CD14-positive monocyte (primary cell): ENCODE results near the gene CCDC70. TPM values are rescaled to one million over a fixed set of nuclear protein-coding genes. Genes with fewer than 3 reads are reported as not detected.

Experiments
- DNase-seq, 3 donors: peaks; one replicate each; pipeline ENCODE4 v3.0.0-alpha.2; 2011 to 2022
- H2AFZ ChIP-seq: 2 replicates; pipeline ENCODE4 v1.6.0; 2012; ENCODE audit warnings: mild to moderate bottlenecking, low read depth, low read length, inconsistent platforms; ENCODE audit not compliant: insufficient read depth, poor library complexity, severe bottlenecking
- H3K27ac ChIP-seq, 2 donors: 1 replicate in 1 of 2; 2 replicates in 1 of 2; pipeline ENCODE4 v1.5.1; 2012 to 2013; ENCODE audit warnings: low read length in 2 of 2, control low read depth in 1 of 2, inconsistent platforms in 1 of 2, low read depth in 1 of 2, mild to moderate bottlenecking in 1 of 2
- H3K27me3 ChIP-seq, 2 donors: one replicate each; pipeline versions ENCODE4 v1.6.0 to v1.6.1; 2011 to 2013; ENCODE audit warnings: low read length in 2 of 2; ENCODE audit not compliant: control insufficient read depth in 2 of 2, insufficient read depth in 2 of 2
- H3K36me3 ChIP-seq, 2 donors: replicated peaks in 1 of 2; 1 replicate in 1 of 2; 2 replicates in 1 of 2; pipeline versions ENCODE4 v1.5.1 to v1.6.1; 2012 to 2013; ENCODE audit warnings: low read length in 2 of 2, control low read depth in 1 of 2, inconsistent platforms in 1 of 2, mild to moderate bottlenecking in 1 of 2; ENCODE audit not compliant: insufficient read depth in 2 of 2, control insufficient read depth in 1 of 2
- H3K4me1 ChIP-seq, 2 donors: 1 replicate in 1 of 2; 2 replicates in 1 of 2; pipeline versions ENCODE4 v1.5.1 to v1.6.1; 2012 to 2013; ENCODE audit warnings: low read length in 2 of 2, control low read depth in 1 of 2, inconsistent platforms in 1 of 2, mild to moderate bottlenecking in 1 of 2, moderate library complexity in 1 of 2; ENCODE audit not compliant: insufficient read depth in 2 of 2, control insufficient read depth in 1 of 2
- H3K4me2 ChIP-seq: replicated peaks from 2 replicates; pipeline ENCODE3; 2012; ENCODE audit warnings: low read length, moderate library complexity, mild to moderate bottlenecking; ENCODE audit not compliant: poor library complexity, severe bottlenecking; ENCODE audit errors: extremely low read depth
- H3K4me3 ChIP-seq, 3 experiments: fragments of 200-600 bp in 1 of 3; sonication (generic) in 1 of 3; replicated peaks in 1 of 3; 1 replicate in 2 of 3; 2 replicates in 1 of 3; pipeline ENCODE4 v1.5.1; 2011 to 2013; ENCODE audit warnings: low read length in 3 of 3, mild to moderate bottlenecking in 3 of 3, control low read depth in 2 of 3, low read depth in 2 of 3, inconsistent platforms in 1 of 3, moderate library complexity in 1 of 3
- H3K79me2 ChIP-seq: 2 replicates; pipeline ENCODE4 v1.6.0; 2012; ENCODE audit warnings: mild to moderate bottlenecking, control low read depth, inconsistent platforms, low read length, moderate library complexity; ENCODE audit not compliant: insufficient read depth
- H3K9ac ChIP-seq: 2 replicates; pipeline ENCODE4 v1.6.0; 2017; ENCODE audit warnings: low read length, mild to moderate bottlenecking; ENCODE audit not compliant: insufficient read depth, poor library complexity, severe bottlenecking
- H3K9me3 ChIP-seq, 2 donors: replicated peaks in 1 of 2; 1 replicate in 1 of 2; 2 replicates in 1 of 2; pipeline versions ENCODE4 v1.5.1 to v1.6.1; 2012 to 2013; ENCODE audit warnings: low read length in 2 of 2, control low read depth in 1 of 2; ENCODE audit not compliant: control insufficient read depth in 1 of 2, insufficient read depth in 1 of 2
- H4K20me1 ChIP-seq: 2 replicates; pipeline ENCODE4 v1.6.0; 2012; ENCODE audit warnings: mild to moderate bottlenecking, low read length, control low read depth, moderate library complexity; ENCODE audit not compliant: insufficient read depth
- H3K27ac Mint-ChIP-seq, 7 donors: one replicate each; pipeline ENCODE4 v1.8.0; 2020; ENCODE audit warnings: mild to moderate bottlenecking in 7 of 7, mixed read lengths in 7 of 7, moderate library complexity in 6 of 7, inconsistent platforms in 2 of 7
- H3K27me3 Mint-ChIP-seq, 3 donors: one replicate each; pipeline ENCODE4 v1.8.0; 2021 to 2022; ENCODE audit warnings: low read depth in 3 of 3, mild to moderate bottlenecking in 3 of 3, mixed read lengths in 3 of 3, moderate library complexity in 3 of 3, inconsistent platforms in 1 of 3
- H3K36me3 Mint-ChIP-seq, 2 donors: one replicate each; pipeline ENCODE4 v1.8.0; 2020; ENCODE audit warnings: mixed read lengths in 2 of 2, inconsistent platforms in 1 of 2, mild to moderate bottlenecking in 1 of 2
- H3K4me1 Mint-ChIP-seq: one replicate; pipeline ENCODE4 v1.8.0; 2020; ENCODE audit warnings: mild to moderate bottlenecking, mixed read lengths
- H3K4me3 Mint-ChIP-seq, 2 donors: one replicate each; pipeline ENCODE4 v1.8.0; 2020; ENCODE audit warnings: mild to moderate bottlenecking in 2 of 2, mixed read lengths in 2 of 2, moderate library complexity in 1 of 2
- H3K9me3 Mint-ChIP-seq, 7 donors: one replicate each; pipeline ENCODE4 v1.8.0; 2020 to 2022; ENCODE audit warnings: mixed read lengths in 7 of 7, mild to moderate bottlenecking in 6 of 7, moderate library complexity in 6 of 7, inconsistent platforms in 2 of 7
- WGBS: methylation state at CpG from one replicate; pipeline ENCODE4 v1.1.5; 2013; ENCODE audit warnings: missing lambda C conversion rate; ENCODE audit not compliant: insufficient coverage; 5-methylcytosine and 5-hydroxymethylcytosine counted together
- intact Hi-C, 2 donors: fragments of 100-400 bp; cut with micrococcal nuclease; formaldehyde crosslinking; loops; one replicate each; pipeline versions ENCODE4 v1.15.0 to v1.15.1; 2023
- polyA plus RNA-seq, 3 donors: library from polyadenylated mRNA; depleted of rRNA in 1 of 3; unstranded in 2 of 3; stranded (reverse) in 1 of 3; fragments of 300-500 nt in 2 of 3; fragments of >200 nt in 1 of 3; fragmentation: Illumina TruSeq in 2 of 3; gene quantifications; 1 replicate in 2 of 3; 2 replicates in 1 of 3; pipeline ENCODE4 v1.2.3, GENCODE V29; 2012 to 2021
- TF ChIP-seq, protein P1 (sequence below): fragments of 200-600 bp; IDR thresholded peaks from one replicate; pipeline ENCODE4 v1.8.0; 2022; ENCODE audit warnings: antibody characterized with exemption, mild to moderate bottlenecking

Gene CCDC70
- polyA plus RNA-seq, 3 donors, result not detected

DNA sequence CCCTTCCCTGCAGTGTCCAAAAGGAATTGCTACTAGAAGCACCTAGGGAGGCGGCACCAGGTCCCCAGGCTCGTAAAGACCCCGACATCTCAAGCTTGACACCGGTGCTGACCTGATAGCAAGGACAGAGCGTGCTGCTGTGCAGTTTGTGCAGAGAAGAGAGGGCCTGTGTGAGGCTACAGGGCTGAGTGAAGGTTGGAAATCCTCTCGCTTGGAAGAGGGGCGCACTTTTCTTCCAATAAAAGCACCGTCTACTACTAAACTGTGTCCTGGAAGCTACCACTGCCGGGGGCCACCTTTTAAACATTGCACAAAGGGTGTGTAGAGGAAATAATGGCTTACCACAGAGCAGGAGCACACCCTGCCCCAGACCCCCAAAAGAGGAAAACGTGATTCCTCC lies 27.8 kb upstream of the CCDC70 start:
- Mint-ChIP-seq H3K4me3 (no peak overlapping the region), H3K9me3 (no peaks in the 10 kb centered on the region), H3K27me3 (peaks cover 0 to 3% (median 1%) of the 10 kb centered on the region in 3 donors), H3K4me1 (peaks cover 50% of the 10 kb centered on the region), H3K36me3 (no peaks in the 10 kb centered on the region), H3K27ac (no peak overlapping the region)
- Histone ChIP-seq H3K9ac (no peak overlapping the region), H3K4me3 (no peak overlapping the region), H3K4me2 (no peak overlapping the region), H3K36me3 (no peaks in the 10 kb centered on the region), H3K27me3 (no peaks in the 10 kb centered on the region), H3K9me3 (no peaks in the 10 kb centered on the region), H3K79me2 (no peaks in the 10 kb centered on the region), H2AFZ (peak overlapping the region; percentile 44), H4K20me1 (no peaks in the 10 kb centered on the region), H3K4me1 (peaks cover 28 to 34% of the 10 kb centered on the region in 2 donors), H3K27ac (no peak overlapping the region)
- intact Hi-C loops, result loop anchor here in 1 of 2 donors (2.0 to 5.0 kb wide), 2 partner anchors 19 to 402 kb away; no protein-coding TSS in a partner anchor
- TF ChIP-seq, protein P1, sequence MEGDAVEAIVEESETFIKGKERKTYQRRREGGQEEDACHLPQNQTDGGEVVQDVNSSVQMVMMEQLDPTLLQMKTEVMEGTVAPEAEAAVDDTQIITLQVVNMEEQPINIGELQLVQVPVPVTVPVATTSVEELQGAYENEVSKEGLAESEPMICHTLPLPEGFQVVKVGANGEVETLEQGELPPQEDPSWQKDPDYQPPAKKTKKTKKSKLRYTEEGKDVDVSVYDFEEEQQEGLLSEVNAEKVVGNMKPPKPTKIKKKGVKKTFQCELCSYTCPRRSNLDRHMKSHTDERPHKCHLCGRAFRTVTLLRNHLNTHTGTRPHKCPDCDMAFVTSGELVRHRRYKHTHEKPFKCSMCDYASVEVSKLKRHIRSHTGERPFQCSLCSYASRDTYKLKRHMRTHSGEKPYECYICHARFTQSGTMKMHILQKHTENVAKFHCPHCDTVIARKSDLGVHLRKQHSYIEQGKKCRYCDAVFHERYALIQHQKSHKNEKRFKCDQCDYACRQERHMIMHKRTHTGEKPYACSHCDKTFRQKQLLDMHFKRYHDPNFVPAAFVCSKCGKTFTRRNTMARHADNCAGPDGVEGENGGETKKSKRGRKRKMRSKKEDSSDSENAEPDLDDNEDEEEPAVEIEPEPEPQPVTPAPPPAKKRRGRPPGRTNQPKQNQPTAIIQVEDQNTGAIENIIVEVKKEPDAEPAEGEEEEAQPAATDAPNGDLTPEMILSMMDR, result no peak
- WGBS, result 79% methylated on average over 5 of the region's 10 CpGs
- no peak for DNase-seq

DNA sequence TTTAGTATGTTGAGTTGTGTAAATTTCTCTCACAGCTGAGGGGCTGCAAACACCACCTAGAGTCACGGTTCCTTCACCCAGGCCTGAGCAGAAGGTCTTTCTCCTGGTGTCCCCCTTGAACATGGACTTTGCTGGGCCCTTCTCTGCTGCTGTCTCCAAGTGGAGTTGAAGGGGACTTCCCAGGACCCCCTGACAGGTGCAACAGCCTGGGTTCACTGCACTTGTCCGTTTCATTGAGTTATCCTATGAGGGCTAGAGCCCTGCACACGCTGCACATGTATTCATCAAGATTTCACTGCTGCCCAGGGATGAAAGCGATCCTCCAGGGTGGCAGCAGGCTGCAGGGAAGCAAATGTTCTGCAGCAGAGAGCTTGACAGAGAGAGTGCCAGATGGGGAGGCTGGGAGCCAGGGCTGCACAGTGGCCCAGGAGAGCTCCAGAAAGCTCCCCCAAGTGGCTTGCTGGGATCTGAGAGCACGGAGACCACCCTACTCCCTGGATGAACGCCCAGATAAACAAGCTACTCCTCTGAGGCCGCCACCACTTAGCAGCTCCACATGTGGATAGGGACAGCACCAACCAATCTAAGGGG lies 27.1 kb upstream of the CCDC70 start:
- Mint-ChIP-seq H3K4me3 (no peak overlapping the region), H3K27ac (no peak overlapping the region), H3K27me3 (peaks cover 0 to 3% (median 1%) of the 10 kb centered on the region in 3 donors), H3K9me3 (no peaks in the 10 kb centered on the region), H3K4me1 (peaks cover 44% of the 10 kb centered on the region), H3K36me3 (no peaks in the 10 kb centered on the region)
- intact Hi-C loops, result loop anchor here in 1 of 2 donors (5.0 kb wide), 1 partner anchor 402 kb away; no protein-coding TSS in a partner anchor
- Histone ChIP-seq H4K20me1 (no peaks in the 10 kb centered on the region), H2AFZ (no peak overlapping the region), H3K79me2 (no peaks in the 10 kb centered on the region), H3K9me3 (no peaks in the 10 kb centered on the region), H3K27ac (no peak overlapping the region), H3K4me2 (no peak overlapping the region), H3K9ac (no peak overlapping the region), H3K27me3 (no peaks in the 10 kb centered on the region), H3K4me3 (no peak overlapping the region), H3K36me3 (no peaks in the 10 kb centered on the region), H3K4me1 (peaks cover 22 to 27% of the 10 kb centered on the region in 2 donors)
- DNase-seq, result no peak
- WGBS, result 80% methylated on average over 5 of the region's 7 CpGs
- TF ChIP-seq, protein P1, result no peak
